ENCODE results near the gene MEIS1. TPM values are rescaled to one million over a fixed set of nuclear protein-coding genes. Genes with fewer than 3 reads are reported as not detected.
A peak's percentile ranks its signal among the peaks of the same experiment; 100 is the strongest.

Gene MEIS1
- total RNA-seq, 1 donor from 2014 or later = 107 TPM

GRCh38 chr2:66582987-66583880 lies 148.3 kb downstream of the MEIS1 start:
- H3K27ac Mint-ChIP-seq (ENCODE audit: unreplicated experiment) = no peak overlapping the region
- peaks cover 25% of the 10 kb centered on the region for H3K4me1 Mint-ChIP-seq
- H3K9me3 Mint-ChIP-seq = no peaks in the 10 kb centered on the region
- TF ChIP-seq CTCF (conservative IDR thresholded peaks at IDR 0.05) = no peak
- H3K27me3 Mint-ChIP-seq (ENCODE audit: low read depth) = peaks cover 27% of the 10 kb centered on the region
- no peak overlapping the region for H3K4me3 Mint-ChIP-seq
- peak; percentile 8 for DNase-seq (ENCODE audit: low read depth, low spot score)
- no peaks in the 10 kb centered on the region for H3K36me3 Mint-ChIP-seq (ENCODE audit: low read depth)

DNA sequence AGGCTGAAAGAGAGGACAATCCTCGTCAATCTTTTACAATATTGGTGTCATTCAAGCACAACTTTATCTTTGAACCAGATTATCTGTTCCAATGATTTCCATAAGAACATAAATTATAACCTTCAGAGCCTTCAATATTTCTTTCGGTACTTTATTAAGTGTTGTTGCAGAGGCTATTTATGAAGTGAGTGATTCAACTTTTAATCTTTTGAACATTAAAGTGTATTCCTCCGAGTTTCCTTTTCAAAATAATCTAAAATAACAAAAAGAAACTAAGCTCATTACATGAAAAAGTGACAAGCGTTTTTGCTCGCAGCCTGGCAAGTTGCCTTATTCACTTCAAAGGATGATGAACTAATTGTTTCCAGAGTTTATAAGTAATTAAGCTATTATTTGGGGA lies 149.0 kb downstream of the MEIS1 start:
- Mint-ChIP-seq H3K36me3 (ENCODE audit: low read depth) (no peaks in the 10 kb centered on the region), H3K27ac (ENCODE audit: unreplicated experiment) (no peak overlapping the region), H3K9me3 (no peaks in the 10 kb centered on the region), H3K4me3 (no peak overlapping the region), H3K27me3 (ENCODE audit: low read depth) (peaks cover 20% of the 10 kb centered on the region), H3K4me1 (peaks cover 19% of the 10 kb centered on the region)
- TF ChIP-seq CTCF (conservative IDR thresholded peaks at IDR 0.05) = no peak
- no peak for DNase-seq (ENCODE audit: low read depth, low spot score)

DNA sequence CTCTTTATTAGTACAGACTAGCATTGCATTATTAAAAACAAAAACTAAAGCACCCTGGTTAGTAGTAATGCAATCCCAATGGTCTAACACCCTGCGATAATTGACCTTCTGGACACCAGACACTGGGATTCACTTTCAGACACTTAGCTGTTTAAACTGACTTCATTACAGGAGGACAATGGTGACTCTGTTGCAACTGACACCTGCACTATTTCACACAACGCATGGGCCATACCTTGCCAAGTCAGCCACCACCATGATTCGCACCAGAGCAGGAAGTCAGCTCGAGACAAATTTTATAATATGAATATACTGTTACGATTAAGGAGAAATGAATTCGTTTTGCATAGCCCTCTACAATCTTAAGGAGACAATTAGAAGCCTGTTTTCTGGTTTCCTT lies 150.7 kb downstream of the MEIS1 start:
- TF ChIP-seq CTCF (conservative IDR thresholded peaks at IDR 0.05) = no peak
- Mint-ChIP-seq H3K4me3 (no peak overlapping the region), H3K36me3 (ENCODE audit: low read depth) (no peaks in the 10 kb centered on the region), H3K4me1 (peaks cover 10% of the 10 kb centered on the region), H3K27me3 (ENCODE audit: low read depth) (peaks cover 8% of the 10 kb centered on the region), H3K9me3 (no peaks in the 10 kb centered on the region), H3K27ac (ENCODE audit: unreplicated experiment) (no peak overlapping the region)
- no peak for DNase-seq (ENCODE audit: low read depth, low spot score)

GRCh38 chr2:66587216-66587615 lies 152.3 kb downstream of the MEIS1 start:
- H3K36me3 Mint-ChIP-seq (ENCODE audit: low read depth) = no peaks in the 10 kb centered on the region
- H3K27me3 Mint-ChIP-seq (ENCODE audit: low read depth) = peaks cover 8% of the 10 kb centered on the region
- H3K27ac Mint-ChIP-seq (ENCODE audit: unreplicated experiment) = no peak overlapping the region
- no peak overlapping the region for H3K4me3 Mint-ChIP-seq
- peaks cover 3% of the 10 kb centered on the region for H3K9me3 Mint-ChIP-seq
- peaks cover 3% of the 10 kb centered on the region for H3K4me1 Mint-ChIP-seq
- peak; percentile 41 for TF ChIP-seq CTCF (conservative IDR thresholded peaks at IDR 0.05)
- no peak for DNase-seq (ENCODE audit: low read depth, low spot score)

DNA sequence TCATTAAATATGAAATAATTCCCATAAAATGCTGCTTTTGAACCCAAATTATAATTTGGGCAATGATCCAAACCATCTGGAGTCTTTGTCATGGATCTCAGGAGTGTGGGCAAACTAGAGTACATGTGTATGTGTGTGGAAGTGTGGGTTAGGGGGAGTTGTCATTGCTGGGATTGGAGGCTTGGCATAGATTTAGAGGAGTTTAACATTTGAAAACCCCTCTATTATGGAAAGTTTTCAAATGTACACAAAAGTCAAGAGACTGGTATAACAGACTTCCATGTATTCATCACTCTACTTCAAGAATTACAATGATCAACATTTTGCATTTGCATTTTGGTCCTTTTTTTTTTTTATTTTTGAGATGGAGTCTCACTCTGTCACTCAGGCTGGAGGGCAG lies 159.1 kb downstream of the MEIS1 start:
- Mint-ChIP-seq H3K9me3 (peaks cover 10% of the 10 kb centered on the region), H3K27ac (ENCODE audit: unreplicated experiment) (no peak overlapping the region)
- no peak for TF ChIP-seq CTCF (conservative IDR thresholded peaks at IDR 0.05)

More for the DNA sequence above, 159.1 kb downstream of the MEIS1 start:
- no peaks in the 10 kb centered on the region for H3K36me3 Mint-ChIP-seq (ENCODE audit: low read depth)
- no peak overlapping the region for H3K4me3 Mint-ChIP-seq
- DNase-seq (ENCODE audit: low read depth, low spot score) = no peak
- peaks cover 4% of the 10 kb centered on the region for H3K4me1 Mint-ChIP-seq
- H3K27me3 Mint-ChIP-seq (ENCODE audit: low read depth) = no peaks in the 10 kb centered on the region

Measured in neural crest cell (in vitro differentiated cells).